Dendritic cell treated with granulocyte-macrophage colony-stimulating factor and Interleukin-4, amounts not matched to agents 40 ng/mL and 50 ng/mL, for 4 days (primary cell): ENCODE results near the gene MPG.
"Not testable (repeated sequence)": the region's sequence is repeated elsewhere in the genome, so short reads cannot be mapped to it uniquely, and the experiment has no call there.

Experiments used
- H3K27ac Mint-ChIP-seq: one replicate; pipeline ENCODE4 v1.8.0; 2022; ENCODE audit warnings: mild to moderate bottlenecking, mixed read lengths
- H3K27me3 Mint-ChIP-seq: one replicate; pipeline ENCODE4 v1.8.0; 2022; ENCODE audit warnings: mild to moderate bottlenecking, mixed read lengths
- H3K36me3 Mint-ChIP-seq: one replicate; pipeline ENCODE4 v1.8.0; 2022; ENCODE audit warnings: low read depth, mixed read lengths
- H3K4me1 Mint-ChIP-seq: one replicate; pipeline ENCODE4 v1.8.0; 2022; ENCODE audit warnings: low read depth, mixed read lengths
- H3K4me3 Mint-ChIP-seq: one replicate; pipeline ENCODE4 v1.8.0; 2022; ENCODE audit warnings: mild to moderate bottlenecking, moderate library complexity, mixed read lengths
- H3K9me3 Mint-ChIP-seq: one replicate; pipeline ENCODE4 v1.8.0; 2022; ENCODE audit warnings: mixed read lengths
- intact Hi-C: fragments of 100-400 bp; cut with micrococcal nuclease; formaldehyde crosslinking; loops from one replicate; pipeline ENCODE4 v1.15.0; 2022

MPG gene

DNA sequence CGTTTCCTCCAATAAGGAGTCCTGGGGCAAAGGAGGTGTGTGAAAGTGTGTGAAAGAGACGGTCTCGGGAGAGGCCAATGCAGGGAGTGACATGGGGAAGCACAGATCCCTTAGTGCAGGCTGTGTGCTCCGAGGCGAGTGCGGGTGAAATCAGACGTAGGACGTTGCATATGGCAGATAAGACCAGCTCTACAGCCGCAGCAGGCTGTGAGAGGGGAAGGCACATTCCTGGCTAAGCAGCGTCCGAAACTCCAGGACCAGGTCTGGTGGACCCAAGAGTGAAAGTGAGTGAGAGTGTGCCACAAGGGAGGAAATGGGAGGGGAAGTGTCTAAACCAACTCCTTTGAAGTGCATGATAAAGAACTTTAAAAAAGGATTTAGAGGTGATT lies 36.0 kb upstream of the MPG start:
- H3K4me3 Mint-ChIP-seq = no peak overlapping the region
- intact Hi-C loops = no loop called here
- H3K36me3 Mint-ChIP-seq = peaks cover 74% of the 10 kb centered on the region
- no peaks in the 10 kb centered on the region for H3K27me3 Mint-ChIP-seq
- H3K4me1 Mint-ChIP-seq = peaks cover 30% of the 10 kb centered on the region
- H3K9me3 Mint-ChIP-seq = no peaks in the 10 kb centered on the region
- H3K27ac Mint-ChIP-seq = no peak overlapping the region

- no peak overlapping the region for H3K27ac Mint-ChIP-seq
- H3K4me3 Mint-ChIP-seq = no peak overlapping the region
- H3K9me3 Mint-ChIP-seq = no peaks in the 10 kb centered on the region
- no peaks in the 10 kb centered on the region for H3K27me3 Mint-ChIP-seq
- intact Hi-C loops = no loop called here
- peaks cover 30% of the 10 kb centered on the region for H3K4me1 Mint-ChIP-seq
- H3K36me3 Mint-ChIP-seq = peaks cover 78% of the 10 kb centered on the region
Observed at GRCh38 chr16:42691-43090, 35.3 kb upstream of the MPG start.

- no peak overlapping the region for H3K4me3 Mint-ChIP-seq
- H3K36me3 Mint-ChIP-seq = peaks cover 76% of the 10 kb centered on the region
- H3K27ac Mint-ChIP-seq = no peak overlapping the region
- peaks cover 27% of the 10 kb centered on the region for H3K4me1 Mint-ChIP-seq
- intact Hi-C loops = no loop called here
- no peaks in the 10 kb centered on the region for H3K27me3 Mint-ChIP-seq
- no peaks in the 10 kb centered on the region for H3K9me3 Mint-ChIP-seq
Observed at GRCh38 chr16:43294-43693, 34.7 kb upstream of the MPG start.

DNA sequence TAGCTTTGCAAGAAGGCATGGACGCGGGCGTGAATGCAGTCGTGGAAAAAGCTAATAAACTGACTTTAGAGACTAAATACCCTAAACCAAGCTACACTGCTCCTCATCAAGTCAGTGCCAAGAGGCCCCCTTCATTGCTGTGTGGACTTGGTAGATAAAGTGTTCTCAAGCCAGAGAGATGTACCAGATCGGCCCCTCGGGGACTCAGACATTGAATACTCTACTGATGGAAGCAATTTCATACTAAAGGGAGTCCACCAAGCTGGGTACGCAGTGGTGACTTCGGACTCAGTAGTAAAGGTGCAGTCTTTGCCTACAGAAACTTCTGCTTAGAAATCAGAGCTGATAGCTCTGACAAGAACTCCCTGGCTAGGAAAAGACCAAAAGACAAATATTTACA lies 33.4 kb upstream of the MPG start:
- H3K27ac Mint-ChIP-seq = no peak overlapping the region
- H3K36me3 Mint-ChIP-seq = peaks cover 81% of the 10 kb centered on the region
- H3K4me3 Mint-ChIP-seq = no peak overlapping the region
- no peaks in the 10 kb centered on the region for H3K27me3 Mint-ChIP-seq
- H3K9me3 Mint-ChIP-seq = no peaks in the 10 kb centered on the region
- H3K4me1 Mint-ChIP-seq = peaks cover 13% of the 10 kb centered on the region
- intact Hi-C loops = no loop called here

DNA sequence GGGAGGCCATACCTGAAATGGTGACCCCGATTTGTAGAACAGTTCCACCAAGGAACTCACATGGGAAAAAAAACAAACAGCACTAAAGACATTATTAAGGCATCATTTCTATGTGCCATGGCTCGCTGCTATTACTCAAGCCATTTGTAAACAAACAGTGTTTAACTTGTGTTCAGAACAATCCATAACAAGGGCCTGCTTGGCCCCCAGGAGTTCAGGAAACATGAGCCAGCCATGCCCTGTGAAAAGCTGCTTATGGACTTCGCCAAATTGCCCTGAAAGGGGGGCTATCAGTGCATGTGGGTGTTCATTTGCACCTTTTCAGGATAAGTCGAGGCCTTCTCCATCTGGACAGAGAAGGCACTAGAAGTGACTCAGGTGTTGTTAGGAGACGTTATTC lies 32.6 kb upstream of the MPG start:
- H3K4me3 Mint-ChIP-seq = no peak overlapping the region
- no peaks in the 10 kb centered on the region for H3K27me3 Mint-ChIP-seq
- peaks cover 89% of the 10 kb centered on the region for H3K36me3 Mint-ChIP-seq

DNA sequence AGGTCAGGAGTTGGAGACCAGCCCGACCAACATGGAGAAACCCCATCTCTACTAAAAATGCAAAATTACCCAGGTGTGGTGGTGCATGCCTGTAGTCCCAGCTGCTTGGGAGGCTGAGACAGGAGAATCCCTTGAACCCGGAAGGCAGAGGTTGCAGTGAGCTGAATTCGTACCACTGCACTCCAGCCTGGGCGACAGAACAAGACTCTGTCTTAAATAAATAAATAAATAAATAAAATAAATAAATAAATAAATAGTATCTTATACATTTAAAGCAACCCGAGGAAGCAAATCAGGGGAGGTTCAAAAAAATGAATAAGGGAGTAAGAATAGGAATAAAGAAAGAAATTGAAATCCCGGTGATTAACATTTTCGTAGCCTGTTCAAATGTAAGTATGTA lies 31.5 kb upstream of the MPG start:
- peaks cover 94% of the 10 kb centered on the region for H3K36me3 Mint-ChIP-seq
- H3K9me3 Mint-ChIP-seq, intact Hi-C loops, H3K27me3 Mint-ChIP-seq, H3K27ac Mint-ChIP-seq, H3K4me3 Mint-ChIP-seq: not testable (repeated sequence)
- H3K4me1 Mint-ChIP-seq = peaks cover 22% of the 10 kb centered on the region

More for the DNA sequence above, 32.6 kb upstream of the MPG start:
- intact Hi-C loops = no loop called here
- Mint-ChIP-seq H3K9me3 (no peaks in the 10 kb centered on the region), H3K4me1 (peaks cover 13% of the 10 kb centered on the region), H3K27ac (no peak overlapping the region)

DNA sequence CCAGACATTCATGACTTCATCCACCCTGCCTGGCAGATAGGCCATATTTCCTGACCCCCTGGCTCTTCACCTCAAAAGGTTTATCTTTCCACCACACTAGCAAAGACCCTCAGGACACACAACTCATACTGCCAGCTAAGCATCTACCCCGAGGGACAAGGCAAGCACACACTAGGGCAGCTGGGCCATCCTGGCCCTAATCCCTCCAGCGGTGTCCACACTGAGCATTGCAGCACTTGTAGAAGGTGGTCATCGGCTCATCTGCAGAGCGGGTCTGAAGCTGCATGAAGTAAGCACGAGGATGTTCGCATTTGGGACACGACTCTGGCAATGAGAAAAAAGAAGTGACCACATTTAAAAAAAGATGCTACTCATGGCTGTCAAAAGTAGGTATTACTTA lies 30.8 kb upstream of the MPG start:
- Mint-ChIP-seq H3K4me1 (peaks cover 22% of the 10 kb centered on the region), H3K36me3 (peaks cover 89% of the 10 kb centered on the region), H3K27ac (no peak overlapping the region), H3K27me3 (no peaks in the 10 kb centered on the region), H3K9me3 (no peaks in the 10 kb centered on the region), H3K4me3 (no peak overlapping the region)
- intact Hi-C loops = no loop called here

GRCh38 chr16:50769-51591 lies 27.0 kb upstream of the MPG start:
- H3K36me3 Mint-ChIP-seq = peaks cover 73% of the 10 kb centered on the region
- no peak overlapping the region for H3K4me3 Mint-ChIP-seq
- no peak overlapping the region for H3K27ac Mint-ChIP-seq

DNA sequence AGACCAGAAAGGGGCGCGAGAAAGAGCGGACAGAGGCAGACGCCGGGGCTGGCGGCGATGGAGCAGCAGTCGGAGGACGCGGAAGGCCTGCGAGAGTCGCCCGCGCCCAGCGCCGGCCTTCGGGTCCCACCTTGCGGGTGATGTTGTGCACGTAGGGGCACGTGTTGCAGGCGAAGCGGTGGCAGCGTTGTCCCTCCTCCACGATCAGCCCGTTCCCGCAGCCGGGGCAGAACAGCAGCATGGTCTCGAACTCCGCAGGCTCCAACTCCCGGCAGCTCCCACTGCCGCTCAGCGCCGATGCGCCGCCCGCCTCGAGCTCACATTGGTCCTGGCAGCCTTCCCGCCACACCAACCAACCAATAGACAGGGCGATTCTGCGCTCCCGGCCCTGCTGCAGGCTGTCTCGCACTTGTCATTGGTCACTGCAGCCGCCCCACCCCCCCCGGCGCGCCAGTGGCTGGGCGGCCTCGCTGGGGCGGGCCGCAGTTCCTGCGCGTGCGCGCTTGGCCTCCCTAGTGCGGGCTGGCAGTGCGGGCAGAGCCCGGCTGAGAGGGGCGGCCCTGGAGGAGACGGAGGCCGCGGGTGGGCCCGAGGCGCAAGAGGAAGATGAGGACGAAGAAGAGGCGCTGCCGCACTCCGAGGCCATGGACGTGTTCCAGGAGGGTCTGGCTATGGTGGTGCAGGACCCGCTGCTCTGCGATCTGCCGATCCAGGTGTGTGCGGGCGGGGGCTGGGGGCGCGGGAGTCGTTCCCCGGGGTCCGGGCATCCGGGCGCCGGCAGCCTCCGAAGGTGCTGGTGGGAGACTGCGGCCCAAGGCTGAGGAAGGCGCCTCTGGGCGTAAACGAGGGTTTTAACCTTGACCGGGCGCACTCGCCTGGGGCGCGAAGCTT lies 24.4 kb upstream of the MPG start, which contains the start of the genes POLR3K and SNRNP25:
Gene POLR3K, minus strand, starts transcription at position 263 of the 891 bp plus-strand sequence. Its CDS starts 22 bp downstream, at position 241.
Gene SNRNP25, plus strand, starts transcription at position 483 of the 891 bp plus-strand sequence. Its CDS starts 189 bp downstream, at position 672.
- peak within 1 kb of the TSS; percentile 96 for H3K27ac Mint-ChIP-seq
- peak within 1 kb of the TSS; percentile 99 for H3K4me3 Mint-ChIP-seq
- intact Hi-C loops = no loop called here
- H3K4me1 Mint-ChIP-seq = peaks cover 55% of the 10 kb centered on the region
- no peaks in the 10 kb centered on the region for H3K27me3 Mint-ChIP-seq
- H3K9me3 Mint-ChIP-seq = no peaks in the 10 kb centered on the region
- H3K36me3 Mint-ChIP-seq = peaks cover 79% of the 10 kb centered on the region

More at GRCh38 chr16:50769-51591, 27.0 kb upstream of the MPG start:
- intact Hi-C loops = no loop called here
- Mint-ChIP-seq H3K27me3 (no peaks in the 10 kb centered on the region), H3K4me1 (peaks cover 30% of the 10 kb centered on the region), H3K9me3 (no peaks in the 10 kb centered on the region)

DNA sequence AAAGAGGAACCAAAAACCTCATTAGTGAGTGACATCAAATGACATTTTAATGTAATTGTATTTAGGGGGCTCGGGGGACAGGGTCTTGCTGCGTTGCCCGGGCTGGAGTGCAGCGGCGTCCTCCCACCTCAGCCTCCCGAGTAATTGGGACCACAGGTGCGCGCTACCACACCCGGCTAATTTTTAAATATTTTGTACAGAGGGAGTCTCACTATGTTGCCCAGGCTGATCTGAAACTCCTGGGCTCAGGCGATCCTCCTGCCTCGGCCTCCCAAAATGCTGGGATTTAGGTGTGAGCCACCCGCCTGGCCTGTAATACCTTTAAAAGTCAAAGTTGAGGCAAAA lies 23.8 kb upstream of the MPG start:
- intact Hi-C loops = no loop called here
- H3K27me3 Mint-ChIP-seq = peaks cover 3% of the 10 kb centered on the region
- peaks cover 79% of the 10 kb centered on the region for H3K36me3 Mint-ChIP-seq
- H3K27ac Mint-ChIP-seq = peak overlapping the region; percentile 96
- no peaks in the 10 kb centered on the region for H3K9me3 Mint-ChIP-seq
- H3K4me3 Mint-ChIP-seq = peak overlapping the region; percentile 99
- H3K4me1 Mint-ChIP-seq = peaks cover 60% of the 10 kb centered on the region

DNA sequence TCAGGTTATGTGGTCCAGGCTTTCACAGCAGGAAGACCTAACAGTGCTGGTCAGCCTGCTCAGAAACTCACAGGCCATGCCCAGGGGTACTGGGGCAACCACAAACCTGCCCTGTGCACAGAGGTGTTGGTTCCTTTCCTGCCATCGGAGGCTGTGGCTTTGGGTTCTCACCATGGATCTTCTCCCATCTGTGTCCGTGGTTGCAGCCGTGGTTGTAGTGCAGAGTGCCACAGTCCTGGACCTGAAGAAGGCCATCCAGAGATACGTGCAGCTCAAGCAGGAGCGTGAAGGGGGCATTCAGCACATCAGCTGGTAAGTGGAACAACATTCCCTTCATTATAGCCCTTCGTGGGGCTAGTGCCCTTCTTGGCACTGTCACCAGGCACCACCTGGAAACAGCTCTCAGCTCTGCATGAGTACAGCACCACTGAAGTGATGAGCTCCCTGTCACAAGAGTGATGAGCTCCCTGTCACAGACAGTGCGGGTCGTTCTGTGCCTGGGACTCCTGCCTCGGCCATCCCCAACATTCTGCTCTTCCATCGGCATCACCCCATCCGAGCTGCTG lies 22.4 kb upstream of the MPG start:
- peaks cover 3% of the 10 kb centered on the region for H3K27me3 Mint-ChIP-seq
- H3K4me3 Mint-ChIP-seq = no peak overlapping the region
- H3K4me1 Mint-ChIP-seq = peaks cover 59% of the 10 kb centered on the region
- H3K27ac Mint-ChIP-seq = no peak overlapping the region
- peaks cover 69% of the 10 kb centered on the region for H3K36me3 Mint-ChIP-seq
- no peaks in the 10 kb centered on the region for H3K9me3 Mint-ChIP-seq
- intact Hi-C loops = no loop called here

GRCh38 chr16:56231-56927 lies 21.6 kb upstream of the MPG start:
- Mint-ChIP-seq H3K27ac (no peak overlapping the region), H3K4me1 (peaks cover 52% of the 10 kb centered on the region), H3K36me3 (peaks cover 62% of the 10 kb centered on the region), H3K27me3 (peaks cover 3% of the 10 kb centered on the region), H3K9me3 (no peaks in the 10 kb centered on the region), H3K4me3 (no peak overlapping the region)
- intact Hi-C loops = no loop called here

DNA sequence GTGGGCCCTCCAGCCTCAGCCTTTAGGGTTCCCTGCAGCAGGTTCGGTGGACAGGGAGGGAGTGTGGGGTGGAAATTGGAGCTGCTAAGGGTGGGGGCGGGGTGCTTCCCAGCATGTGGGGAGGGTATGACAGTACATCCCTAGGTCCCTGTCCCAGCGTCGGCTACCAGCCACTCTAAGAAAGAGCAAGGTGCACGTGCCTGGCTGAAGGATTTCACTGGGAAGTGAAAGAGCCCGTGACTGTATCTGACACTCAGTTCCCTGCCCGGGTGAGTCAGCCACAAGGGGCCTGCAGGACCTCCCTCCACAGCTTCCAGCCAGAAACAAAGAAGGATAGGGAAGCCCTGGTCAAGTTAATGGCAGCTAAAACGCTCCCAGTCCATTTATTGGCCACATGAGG lies 20.3 kb upstream of the MPG start:
- Mint-ChIP-seq H3K27ac (peak overlapping the region; percentile 81), H3K9me3 (no peaks in the 10 kb centered on the region), H3K4me3 (no peak overlapping the region), H3K4me1 (peaks cover 42% of the 10 kb centered on the region), H3K27me3 (peaks cover 9% of the 10 kb centered on the region), H3K36me3 (peaks cover 57% of the 10 kb centered on the region)
- intact Hi-C loops = no loop called here
